ENCODE results near the gene KLRD1. TPM values are rescaled to one million over a fixed set of nuclear protein-coding genes. Genes with fewer than 3 reads are reported as not detected.

KLRD1 gene
- total and polyA plus RNA-seq, 10 donors = 1.7 to 60.3 (median 29.0) TPM

- no peaks in the 10 kb centered on the region for H3K36me3 ChIP-seq
- H3K9me3 ChIP-seq = no peaks in the 10 kb centered on the region
- WGBS, 5 donors = 28 to 100% (median 96%) methylated on average over 1 of the region's 1 CpG
- DNase-seq = no peak
- no peaks in the 10 kb centered on the region for H3K27me3 ChIP-seq (replicated peaks in 1 of 7)
- H3K27ac ChIP-seq = no peak overlapping the region
- TF ChIP-seq POLR2A (IDR thresholded peaks at IDR 0.05) (no peak), CTCF (IDR thresholded peaks at IDR 0.05 in 8 of 11, conservative IDR thresholded peaks at IDR 0.05 in 3 of 11) (no peak), POLR2AphosphoS5 (IDR thresholded peaks at IDR 0.05) (no peak)
- intact Hi-C loops (cut with DNase I; ENCODE audit: low total_unique reads) = no loop called here
- H3K4me3 ChIP-seq = no peak overlapping the region
- peaks cover 3 to 17% (median 8%) of the 10 kb centered on the region in 6 donors for H3K4me1 ChIP-seq
These were observed 51.3 kb downstream of the KLRD1 start for GRCh38 chr12:10358969-10359368.

GRCh38 chr12:10361084-10361483 lies 53.4 kb downstream of the KLRD1 start:
- intact Hi-C loops (cut with DNase I; ENCODE audit: low total_unique reads) = no loop called here

GRCh38 chr12:10361622-10362021 lies 54.0 kb downstream of the KLRD1 start:
- no peaks in the 10 kb centered on the region for H3K9me3 ChIP-seq
- H3K4me1 ChIP-seq = peaks cover 8 to 39% (median 27%) of the 10 kb centered on the region in 6 donors
- no peak overlapping the region for H3K27ac ChIP-seq
- intact Hi-C loops (cut with DNase I; ENCODE audit: low total_unique reads) = no loop called here
- no peak overlapping the region for H3K4me3 ChIP-seq
- no peak for DNase-seq
- 81 to 92% (median 83%) methylated on average over 4 of the region's 4 CpGs for WGBS, 5 donors
- no peaks in the 10 kb centered on the region for H3K27me3 ChIP-seq (replicated peaks in 1 of 7)
- no peak for TF ChIP-seq POLR2A (IDR thresholded peaks at IDR 0.05)
- no peaks in the 10 kb centered on the region for H3K36me3 ChIP-seq

More at GRCh38 chr12:10361084-10361483, 53.4 kb downstream of the KLRD1 start:
- 76 to 86% (median 85%) methylated on average over 4 of the region's 4 CpGs for WGBS, 5 donors
- no peaks in the 10 kb centered on the region for H3K36me3 ChIP-seq
- no peaks in the 10 kb centered on the region for H3K9me3 ChIP-seq
- TF ChIP-seq POLR2AphosphoS5 (IDR thresholded peaks at IDR 0.05) (no peak), POLR2A (IDR thresholded peaks at IDR 0.05) (no peak), CTCF (IDR thresholded peaks at IDR 0.05 in 8 of 11, conservative IDR thresholded peaks at IDR 0.05 in 3 of 11) (no peak)
- no peaks in the 10 kb centered on the region for H3K27me3 ChIP-seq (replicated peaks in 1 of 7)
- H3K4me3 ChIP-seq = no peak overlapping the region
- no peak for DNase-seq
- H3K4me1 ChIP-seq = peaks cover 8 to 34% (median 21%) of the 10 kb centered on the region in 6 donors
- no peak overlapping the region for H3K27ac ChIP-seq

- 53 to 66% (median 60%) methylated on average over 3 of the region's 3 CpGs for WGBS, 5 donors
- intact Hi-C loops (cut with DNase I; ENCODE audit: low total_unique reads) = no loop called here
- Histone ChIP-seq H3K4me1 (peaks cover 8 to 46% (median 28%) of the 10 kb centered on the region in 6 donors), H3K36me3 (no peaks in the 10 kb centered on the region), H3K27me3 (replicated peaks in 1 of 7) (no peaks in the 10 kb centered on the region), H3K9me3 (no peaks in the 10 kb centered on the region), H3K4me3 (no peak overlapping the region), H3K27ac (no peak overlapping the region)
- no peak for DNase-seq
- TF ChIP-seq CTCF (IDR thresholded peaks at IDR 0.05 in 8 of 11, conservative IDR thresholded peaks at IDR 0.05 in 3 of 11) (no peak), POLR2AphosphoS5 (IDR thresholded peaks at IDR 0.05) (no peak), POLR2A (IDR thresholded peaks at IDR 0.05) (no peak)
These were observed 54.7 kb downstream of the KLRD1 start for GRCh38 chr12:10362325-10362724.
